MM.1S (cell line): ENCODE results near the gene CCND1.

Source experiments
- DNase-seq: peaks from one replicate; pipeline ENCODE4 v3.0.0-alpha.2; 2015
- H2AFZ ChIP-seq: fragments of 300-600 bp; sonication (generic); 2 replicates; pipeline ENCODE4 v1.6.0; 2016; ENCODE audit warnings: antibody characterized with exemption, low read length
- H3F3A ChIP-seq: fragments of 300-600 bp; sonication (generic); 2 replicates; pipeline ENCODE4 v1.6.1; 2016; ENCODE audit warnings: mild to moderate bottlenecking, antibody characterized with exemption, low read length, moderate library complexity, mixed read lengths; ENCODE audit not compliant: insufficient read depth
- H3K27ac ChIP-seq: fragments of 300-600 bp; sonication (generic); 2 replicates; pipeline ENCODE4 v1.5.1; 2016; ENCODE audit warnings: mild to moderate bottlenecking, low read length
- H3K27me3 ChIP-seq: fragments of 300-600 bp; sonication (generic); replicated peaks from 2 replicates; pipeline ENCODE4 v1.6.0; 2016; ENCODE audit warnings: low read length; ENCODE audit not compliant: insufficient read depth
- H3K36me3 ChIP-seq: fragments of 300-600 bp; sonication (generic); replicated peaks from 2 replicates; pipeline ENCODE4 v1.6.1; 2016; ENCODE audit warnings: mild to moderate bottlenecking, low read length, mixed read lengths; ENCODE audit not compliant: insufficient read depth
- H3K4me1 ChIP-seq: fragments of 300-600 bp; sonication (generic); 2 replicates; pipeline ENCODE4 v1.6.1; 2016; ENCODE audit warnings: low read length, mixed read lengths
- H3K4me2 ChIP-seq: fragments of 300-600 bp; sonication (generic); 2 replicates; pipeline ENCODE4 v1.6.0; 2016; ENCODE audit warnings: low read depth, low read length
- H3K4me3 ChIP-seq: fragments of 300-600 bp; sonication (generic); 2 replicates; pipeline ENCODE4 v1.5.1; 2016; ENCODE audit warnings: low read length, mixed read lengths
- H3K79me2 ChIP-seq: fragments of 300-600 bp; sonication (generic); 2 replicates; pipeline ENCODE4 v1.6.1; 2016; ENCODE audit warnings: mixed run types, low read length, mixed read lengths
- H3K9ac ChIP-seq: fragments of 300-600 bp; sonication (generic); 2 replicates; pipeline ENCODE4 v1.6.1; 2016; ENCODE audit warnings: low read length, mixed read lengths
- H3K9me2 ChIP-seq: fragments of 300-600 bp; sonication (generic); replicated peaks from 2 replicates; pipeline ENCODE4 v1.6.1; 2016; ENCODE audit warnings: mild to moderate bottlenecking, low read length, mixed read lengths; ENCODE audit not compliant: insufficient read depth
- H3K9me3 ChIP-seq: fragments of 300-600 bp; sonication (generic); replicated peaks from 2 replicates; pipeline ENCODE4 v1.6.1; 2016; ENCODE audit warnings: mild to moderate bottlenecking, low read length, mixed read lengths; ENCODE audit not compliant: insufficient read depth
- H4K20me1 ChIP-seq: fragments of 300-600 bp; sonication (generic); 2 replicates; pipeline ENCODE4 v1.6.1; 2016; ENCODE audit warnings: mild to moderate bottlenecking, low read length, moderate library complexity, mixed read lengths; ENCODE audit not compliant: insufficient read depth
- EZH2 ChIP-seq: fragments of 300-600 bp; sonication (generic); optimal IDR thresholded peaks from 2 replicates; pipeline ENCODE3; 2017; ENCODE audit warnings: low read depth, mild to moderate bottlenecking, antibody characterized with exemption, low read length, mixed read lengths
- EZH2phosphoT487 ChIP-seq: fragments of 300-600 bp; sonication (generic); IDR thresholded peaks from 2 replicates; pipeline ENCODE4 v1.6.1; 2018; ENCODE audit warnings: antibody characterized with exemption, low read length
- TF ChIP-seq, protein P1 (sequence below): fragments of 300-600 bp; sonication (generic); IDR thresholded peaks from 2 replicates; pipeline ENCODE4 v1.5.1; 2016; ENCODE audit warnings: antibody characterized with exemption, low read length, mixed read lengths

CCND1 gene

GRCh38 chr11:69659591-69659990, 18.6 kb downstream of the CCND1 start:
- H3K9ac ChIP-seq, result no peak overlapping the region
- H3K9me3 ChIP-seq, result no peaks in the 10 kb centered on the region
- DNase-seq, result no peak
- H4K20me1 ChIP-seq, result no peaks in the 10 kb centered on the region
- no peak overlapping the region for H3K27ac ChIP-seq
- H3K79me2 ChIP-seq, result no peaks in the 10 kb centered on the region
- no peaks in the 10 kb centered on the region for H3K4me1 ChIP-seq
- TF ChIP-seq EZH2phosphoT487, result no peak
- TF ChIP-seq, protein P1, sequence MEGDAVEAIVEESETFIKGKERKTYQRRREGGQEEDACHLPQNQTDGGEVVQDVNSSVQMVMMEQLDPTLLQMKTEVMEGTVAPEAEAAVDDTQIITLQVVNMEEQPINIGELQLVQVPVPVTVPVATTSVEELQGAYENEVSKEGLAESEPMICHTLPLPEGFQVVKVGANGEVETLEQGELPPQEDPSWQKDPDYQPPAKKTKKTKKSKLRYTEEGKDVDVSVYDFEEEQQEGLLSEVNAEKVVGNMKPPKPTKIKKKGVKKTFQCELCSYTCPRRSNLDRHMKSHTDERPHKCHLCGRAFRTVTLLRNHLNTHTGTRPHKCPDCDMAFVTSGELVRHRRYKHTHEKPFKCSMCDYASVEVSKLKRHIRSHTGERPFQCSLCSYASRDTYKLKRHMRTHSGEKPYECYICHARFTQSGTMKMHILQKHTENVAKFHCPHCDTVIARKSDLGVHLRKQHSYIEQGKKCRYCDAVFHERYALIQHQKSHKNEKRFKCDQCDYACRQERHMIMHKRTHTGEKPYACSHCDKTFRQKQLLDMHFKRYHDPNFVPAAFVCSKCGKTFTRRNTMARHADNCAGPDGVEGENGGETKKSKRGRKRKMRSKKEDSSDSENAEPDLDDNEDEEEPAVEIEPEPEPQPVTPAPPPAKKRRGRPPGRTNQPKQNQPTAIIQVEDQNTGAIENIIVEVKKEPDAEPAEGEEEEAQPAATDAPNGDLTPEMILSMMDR, result no peak
- no peak for TF ChIP-seq EZH2
- no peaks in the 10 kb centered on the region for H3K36me3 ChIP-seq
- no peaks in the 10 kb centered on the region for H3K9me2 ChIP-seq
- H3K27me3 ChIP-seq, result peaks cover 7% of the 10 kb centered on the region
- no peak overlapping the region for H3K4me3 ChIP-seq
- no peaks in the 10 kb centered on the region for H3F3A ChIP-seq
- no peak overlapping the region for H3K4me2 ChIP-seq
- no peak overlapping the region for H2AFZ ChIP-seq

GRCh38 chr11:69660001-69660500, 19.1 kb downstream of the CCND1 start:
- Histone ChIP-seq H3K36me3 (no peaks in the 10 kb centered on the region), H3K27me3 (peaks cover 7% of the 10 kb centered on the region), H4K20me1 (no peaks in the 10 kb centered on the region), H3F3A (no peaks in the 10 kb centered on the region), H3K9me2 (no peaks in the 10 kb centered on the region), H3K4me2 (no peak overlapping the region), H3K79me2 (no peaks in the 10 kb centered on the region), H3K27ac (no peak overlapping the region), H3K9ac (no peak overlapping the region), H3K9me3 (no peaks in the 10 kb centered on the region), H3K4me1 (no peaks in the 10 kb centered on the region), H2AFZ (no peak overlapping the region), H3K4me3 (no peak overlapping the region)
- no peak for TF ChIP-seq EZH2
- TF ChIP-seq EZH2phosphoT487, result no peak
- TF ChIP-seq, protein P1, result no peak
- no peak for DNase-seq

DNA sequence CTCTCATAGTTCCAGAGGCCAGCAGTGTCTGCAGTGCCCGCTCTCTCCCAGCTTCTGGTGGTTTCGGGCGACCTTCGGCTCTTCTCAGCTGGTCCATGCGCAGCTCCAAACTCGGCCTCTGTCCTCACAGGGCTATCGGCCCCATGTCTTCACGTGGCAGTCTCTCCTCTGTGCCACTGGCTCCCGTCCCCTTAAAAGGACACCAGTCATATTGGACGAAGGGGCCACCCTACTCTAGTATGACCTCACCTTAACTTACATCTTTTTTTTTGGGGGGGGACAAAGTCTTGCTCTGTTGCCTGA, 20.4 kb downstream of the CCND1 start:
- no peak overlapping the region for H3K4me3 ChIP-seq
- no peaks in the 10 kb centered on the region for H3K36me3 ChIP-seq
- no peaks in the 10 kb centered on the region for H4K20me1 ChIP-seq
- H3K4me1 ChIP-seq, result no peaks in the 10 kb centered on the region
- H3K9ac ChIP-seq, result no peak overlapping the region
- DNase-seq, result no peak
- H3K79me2 ChIP-seq, result no peaks in the 10 kb centered on the region
- no peaks in the 10 kb centered on the region for H3K9me3 ChIP-seq
- TF ChIP-seq EZH2, result no peak
- H3K9me2 ChIP-seq, result no peaks in the 10 kb centered on the region
- H3K27me3 ChIP-seq, result peaks cover 7% of the 10 kb centered on the region
- H3F3A ChIP-seq, result no peaks in the 10 kb centered on the region
- H2AFZ ChIP-seq, result no peak overlapping the region
- H3K4me2 ChIP-seq, result no peak overlapping the region
- no peak overlapping the region for H3K27ac ChIP-seq

GRCh38 chr11:69662021-69662698, 21.2 kb downstream of the CCND1 start:
- Histone ChIP-seq H3K4me1 (no peaks in the 10 kb centered on the region), H3K4me3 (no peak overlapping the region), H3K27ac (no peak overlapping the region), H3K27me3 (peaks cover 7% of the 10 kb centered on the region), H3K4me2 (no peak overlapping the region), H3K9me3 (no peaks in the 10 kb centered on the region), H3K36me3 (no peaks in the 10 kb centered on the region), H2AFZ (no peak overlapping the region), H3K79me2 (no peaks in the 10 kb centered on the region), H4K20me1 (no peaks in the 10 kb centered on the region), H3K9me2 (no peaks in the 10 kb centered on the region), H3F3A (no peaks in the 10 kb centered on the region), H3K9ac (no peak overlapping the region)
- no peak for DNase-seq
- TF ChIP-seq EZH2phosphoT487 (no peak), EZH2 (no peak)
- TF ChIP-seq, protein P1, result no peak
